IPS-20b (cell line): ENCODE measurements around the gene RUNX3.

ENCODE experiments used
- H3K27ac ChIP-seq: one replicate; pipeline ENCODE4 v1.5.1; 2013; ENCODE audit warnings: low read length
- H3K27me3 ChIP-seq: 2 replicates; pipeline ENCODE4 v1.6.1; 2013; ENCODE audit warnings: mild to moderate bottlenecking, low read length, inconsistent platforms; ENCODE audit not compliant: insufficient read depth
- H3K36me3 ChIP-seq: 2 replicates; pipeline ENCODE4 v1.6.1; 2013; ENCODE audit warnings: low read depth, mild to moderate bottlenecking, inconsistent platforms, low read length, moderate library complexity; ENCODE audit not compliant: insufficient read depth
- H3K4me1 ChIP-seq: 2 replicates; pipeline ENCODE4 v1.6.1; 2013; ENCODE audit warnings: mild to moderate bottlenecking, control low read depth, inconsistent platforms, low read length, moderate library complexity; ENCODE audit not compliant: insufficient read depth
- H3K4me3 ChIP-seq: 2 replicates; pipeline ENCODE4 v1.5.1; 2013; ENCODE audit warnings: mild to moderate bottlenecking, low read length, inconsistent platforms
- H3K9ac ChIP-seq: 2 replicates; pipeline ENCODE4 v1.6.1; 2013; ENCODE audit warnings: low read depth, mild to moderate bottlenecking, inconsistent platforms, low read length, moderate library complexity
- H3K9me3 ChIP-seq: 2 replicates; pipeline ENCODE4 v1.6.1; 2013; ENCODE audit warnings: mild to moderate bottlenecking, low read depth, low read length, inconsistent platforms; ENCODE audit not compliant: insufficient read depth

RUNX3 gene

DNA sequence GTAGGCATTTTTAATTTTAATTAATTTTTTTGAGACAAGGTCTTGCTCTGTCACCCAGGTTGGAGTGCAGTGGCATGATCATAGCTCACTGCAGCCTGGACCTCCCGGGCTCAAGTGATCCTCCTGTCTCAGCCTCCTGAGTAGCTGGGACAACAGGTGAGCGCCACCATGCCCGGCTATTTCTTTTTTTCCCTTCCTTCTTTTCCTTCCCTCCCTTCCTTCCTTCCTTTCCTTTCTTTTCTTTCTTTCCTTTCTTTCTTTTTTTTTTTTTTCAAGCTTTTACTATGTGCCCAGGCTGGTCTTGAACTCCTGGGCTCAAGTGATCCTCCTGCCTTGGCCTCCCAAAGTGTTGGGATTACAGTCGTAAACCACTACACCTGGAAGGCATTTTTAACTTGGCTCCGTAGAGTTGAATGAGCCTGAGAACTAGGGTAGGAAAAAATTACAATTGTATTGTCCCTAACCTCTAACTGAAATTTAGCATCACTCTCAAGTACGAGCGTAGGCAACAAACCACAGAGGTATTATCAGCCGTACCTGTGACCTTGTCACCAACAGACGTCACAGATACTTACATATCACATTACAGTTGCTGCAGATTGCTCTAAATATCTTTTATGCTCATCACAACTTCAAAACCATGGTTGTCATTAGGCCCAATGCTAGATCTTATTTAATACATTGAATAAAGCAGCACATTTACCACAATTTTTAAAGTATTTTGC, 8.0 kb downstream of the RUNX3 start:
- Histone ChIP-seq H3K9me3 (no peaks in the 10 kb centered on the region), H3K36me3 (no peaks in the 10 kb centered on the region), H3K4me1 (peaks cover 12% of the 10 kb centered on the region; the same call in 1 of the 2 replicates), H3K9ac (no peak overlapping the region), H3K27ac (no peak overlapping the region), H3K27me3 (peaks cover 33% of the 10 kb centered on the region), H3K4me3 (no peak overlapping the region)

GRCh38 chr1:24921412-24921811, 8.7 kb downstream of the RUNX3 start:
- Histone ChIP-seq H3K4me1 (peaks cover 8% of the 10 kb centered on the region; the same call in 1 of the 2 replicates), H3K27me3 (peaks cover 26% of the 10 kb centered on the region), H3K36me3 (no peaks in the 10 kb centered on the region), H3K27ac (no peak overlapping the region), H3K9ac (no peak overlapping the region), H3K9me3 (no peaks in the 10 kb centered on the region), H3K4me3 (no peak overlapping the region)

DNA sequence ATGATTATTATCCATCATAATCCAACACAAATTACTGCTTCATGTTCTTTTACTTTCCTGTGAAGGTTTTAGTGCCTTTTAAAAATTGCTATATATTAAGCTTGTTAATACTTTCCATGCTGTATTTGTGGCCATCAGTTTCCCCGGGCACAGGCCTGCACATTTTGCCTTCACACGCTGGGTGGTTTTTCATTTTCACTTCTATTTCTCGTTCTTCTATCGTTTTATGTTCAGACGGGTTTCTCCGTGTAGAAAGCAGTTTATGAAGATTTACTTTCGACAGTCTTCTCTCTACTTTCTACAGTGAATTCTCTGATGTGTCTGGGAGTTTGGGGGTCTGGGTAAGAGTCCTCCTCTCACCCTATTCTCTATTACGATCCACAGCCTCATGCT, 9.5 kb downstream of the RUNX3 start:
- no peak overlapping the region for H3K4me3 ChIP-seq
- H3K27ac ChIP-seq, result no peak overlapping the region
- no peaks in the 10 kb centered on the region for H3K36me3 ChIP-seq
- no peaks in the 10 kb centered on the region for H3K9me3 ChIP-seq
- H3K4me1 ChIP-seq, result no peaks in the 10 kb centered on the region
- peaks cover 17% of the 10 kb centered on the region for H3K27me3 ChIP-seq
- no peak overlapping the region for H3K9ac ChIP-seq

- Histone ChIP-seq H3K9me3 (no peaks in the 10 kb centered on the region), H3K27me3 (peaks cover 11% of the 10 kb centered on the region), H3K27ac (no peak overlapping the region), H3K4me1 (no peaks in the 10 kb centered on the region), H3K36me3 (no peaks in the 10 kb centered on the region), H3K9ac (no peak overlapping the region), H3K4me3 (no peak overlapping the region)
Observed at GRCh38 chr1:24919791-24920532, 10.1 kb downstream of the RUNX3 start.

- Histone ChIP-seq H3K9me3 (no peaks in the 10 kb centered on the region), H3K27me3 (peaks cover 3% of the 10 kb centered on the region; the same call in 1 of the 2 replicates), H3K4me3 (no peak overlapping the region), H3K27ac (no peak overlapping the region), H3K4me1 (no peaks in the 10 kb centered on the region), H3K9ac (no peak overlapping the region), H3K36me3 (no peaks in the 10 kb centered on the region)
Observed at GRCh38 chr1:24918995-24919605, 11.0 kb downstream of the RUNX3 start.

DNA sequence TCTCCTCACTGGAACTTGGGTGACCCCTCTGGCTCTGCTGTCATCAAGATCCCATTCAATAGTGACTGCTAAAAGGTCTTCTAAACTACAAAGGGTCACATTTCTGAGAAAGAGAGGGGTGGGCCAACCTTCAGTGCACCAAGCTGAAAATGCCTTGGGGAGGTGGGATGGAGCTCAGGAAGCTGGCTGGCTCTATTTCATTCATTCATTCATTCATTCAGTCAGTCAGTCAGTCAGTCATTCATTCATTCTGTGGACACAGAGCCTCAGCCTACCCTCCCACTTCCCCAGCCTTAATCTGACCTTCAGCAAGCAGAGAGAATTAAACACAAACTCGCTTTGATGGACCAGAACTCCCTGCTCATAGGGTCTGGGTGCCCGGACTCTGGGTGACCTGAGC, 11.7 kb downstream of the RUNX3 start:
- Histone ChIP-seq H3K9ac (no peak overlapping the region), H3K27ac (no peak overlapping the region), H3K36me3 (no peaks in the 10 kb centered on the region), H3K27me3 (no peaks in the 10 kb centered on the region), H3K4me3 (no peak overlapping the region), H3K9me3 (no peaks in the 10 kb centered on the region), H3K4me1 (no peaks in the 10 kb centered on the region)

DNA sequence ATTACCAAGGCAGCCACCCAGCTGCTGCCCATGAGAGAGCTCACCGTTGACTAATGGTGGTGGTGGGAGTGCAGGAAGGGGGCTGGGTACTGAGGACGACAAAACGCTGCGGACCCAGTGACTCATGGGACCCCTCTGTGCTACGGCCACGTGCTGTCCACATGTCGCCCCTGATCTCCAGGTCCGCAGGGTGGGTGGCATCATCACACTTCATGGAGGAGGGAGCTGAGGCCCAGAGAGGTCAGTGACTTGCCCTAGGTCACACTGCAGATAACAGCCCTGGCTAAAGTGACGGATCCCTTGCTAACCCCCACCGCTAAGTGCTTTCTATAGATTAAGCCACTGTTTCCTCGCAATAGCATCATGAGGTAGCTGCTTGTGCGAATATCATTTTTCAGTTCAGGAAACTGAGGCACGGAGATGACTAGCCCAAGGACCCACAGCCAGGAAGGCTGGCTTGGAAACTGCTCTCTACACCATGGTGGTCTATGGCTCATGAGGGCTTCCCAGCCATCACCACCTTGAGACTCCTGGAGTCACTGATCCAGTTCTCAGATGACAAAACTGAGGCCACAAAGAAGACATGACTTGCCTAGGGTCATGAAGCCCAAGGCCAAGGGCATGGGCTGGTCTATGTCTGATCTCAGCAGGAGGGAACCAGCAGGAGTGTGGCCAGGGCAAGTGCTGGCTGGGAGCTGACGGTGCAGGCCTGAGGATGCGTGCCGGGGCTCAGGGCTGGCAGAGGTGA, 12.6 kb downstream of the RUNX3 start:
- Histone ChIP-seq H3K27me3 (no peaks in the 10 kb centered on the region), H3K9me3 (no peaks in the 10 kb centered on the region), H3K4me3 (no peak overlapping the region), H3K27ac (no peak overlapping the region), H3K36me3 (no peaks in the 10 kb centered on the region), H3K9ac (no peak overlapping the region), H3K4me1 (no peaks in the 10 kb centered on the region)

GRCh38 chr1:24915816-24916602, 14.1 kb downstream of the RUNX3 start:
- no peak overlapping the region for H3K4me3 ChIP-seq
- no peaks in the 10 kb centered on the region for H3K4me1 ChIP-seq
- H3K9me3 ChIP-seq, result no peaks in the 10 kb centered on the region
- H3K36me3 ChIP-seq, result no peaks in the 10 kb centered on the region
- H3K27ac ChIP-seq, result no peak overlapping the region
- H3K9ac ChIP-seq, result no peak overlapping the region
- H3K27me3 ChIP-seq, result no peaks in the 10 kb centered on the region

DNA sequence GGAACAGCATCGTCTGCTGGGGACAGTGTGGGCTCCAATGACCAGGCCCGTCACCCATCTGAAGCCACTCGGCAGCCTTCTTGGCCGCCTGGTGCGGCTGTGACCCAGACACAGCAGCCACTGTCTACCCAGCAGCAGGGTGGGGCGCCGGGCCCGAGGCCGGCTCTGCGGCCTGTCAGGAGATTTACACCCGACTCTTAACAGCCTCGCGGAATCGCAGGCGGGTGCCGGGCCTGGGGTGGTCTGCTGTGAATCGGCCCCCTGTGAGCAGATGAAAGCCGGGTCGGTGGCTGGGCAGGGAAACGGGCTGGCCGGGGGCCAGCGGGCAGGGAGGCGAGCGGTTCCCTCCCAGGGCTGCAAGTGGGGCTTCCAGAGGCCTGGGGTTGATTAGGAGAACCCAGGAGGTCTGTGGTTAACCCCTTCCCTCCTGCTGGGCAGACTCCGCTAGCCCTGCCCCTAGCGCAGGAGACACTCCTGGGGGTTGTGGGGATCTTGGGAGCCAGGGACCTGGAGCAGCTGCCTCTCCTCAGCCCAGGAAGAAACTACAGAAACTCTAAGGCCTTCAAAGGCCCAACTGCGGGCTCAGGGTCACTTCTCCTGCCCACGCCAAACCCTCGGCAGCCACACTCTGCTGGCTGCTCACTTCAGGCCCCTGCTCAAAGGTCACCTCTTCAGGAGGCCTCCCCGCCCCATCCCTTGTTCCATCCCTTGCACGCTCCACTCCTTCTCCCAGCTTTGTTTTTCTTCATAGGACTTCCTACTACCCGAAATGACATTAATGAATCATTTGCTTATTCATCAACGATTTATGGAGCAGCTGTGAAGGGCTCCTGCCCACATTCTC, 15.6 kb downstream of the RUNX3 start:
- H3K36me3 ChIP-seq, result no peaks in the 10 kb centered on the region
- H3K9ac ChIP-seq, result no peak overlapping the region
- no peak overlapping the region for H3K27ac ChIP-seq
- H3K27me3 ChIP-seq, result no peaks in the 10 kb centered on the region
- no peak overlapping the region for H3K4me3 ChIP-seq
- H3K4me1 ChIP-seq, result no peaks in the 10 kb centered on the region
- no peaks in the 10 kb centered on the region for H3K9me3 ChIP-seq

DNA sequence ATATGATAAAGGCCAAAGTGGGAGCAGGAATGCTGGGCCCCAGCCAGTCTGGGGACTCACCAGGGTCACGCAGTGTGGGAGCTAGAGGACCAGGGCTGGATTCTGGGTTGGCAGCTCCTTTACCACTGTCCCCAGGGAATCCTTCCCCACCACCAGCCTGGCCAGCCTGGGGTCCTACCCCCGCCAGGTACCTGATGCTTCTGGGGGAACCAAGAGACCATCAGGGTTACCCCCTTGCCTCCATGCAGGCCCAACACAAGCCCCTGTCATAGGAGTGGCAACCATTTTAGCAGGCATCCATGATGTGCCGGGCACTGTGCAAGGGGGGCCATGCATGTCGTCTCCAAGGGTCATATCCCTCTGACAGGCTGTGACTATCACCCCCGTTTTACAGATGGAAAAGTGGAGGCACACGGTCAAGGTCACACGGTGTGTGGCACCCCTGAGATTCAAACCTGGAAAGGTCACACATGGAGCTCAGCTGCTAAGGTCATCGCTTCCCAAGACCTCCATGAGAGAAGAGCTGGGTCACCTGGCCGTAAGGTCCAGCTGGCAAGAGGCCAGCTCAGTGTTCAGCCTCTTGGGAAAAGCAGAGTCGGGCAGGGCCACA, 16.4 kb downstream of the RUNX3 start:
- Histone ChIP-seq H3K27me3 (no peaks in the 10 kb centered on the region), H3K36me3 (no peaks in the 10 kb centered on the region)

More for the DNA sequence above, 16.4 kb downstream of the RUNX3 start:
- no peak overlapping the region for H3K4me3 ChIP-seq
- H3K27ac ChIP-seq, result no peak overlapping the region
- H3K9me3 ChIP-seq, result no peaks in the 10 kb centered on the region
- H3K4me1 ChIP-seq, result no peaks in the 10 kb centered on the region
- H3K9ac ChIP-seq, result no peak overlapping the region
